ENCODE data around the gene MGAT4A. TPM values are rescaled to one million over a fixed set of nuclear protein-coding genes. Genes with fewer than 3 reads are reported as not detected.

The MGAT4A gene
- total and polyA plus RNA-seq, 2 of the 13 experiments (the other 11 are each of a cell fraction or from before 2014, with no cell fraction given), result 47.2 to 90.9 TPM

DNA sequence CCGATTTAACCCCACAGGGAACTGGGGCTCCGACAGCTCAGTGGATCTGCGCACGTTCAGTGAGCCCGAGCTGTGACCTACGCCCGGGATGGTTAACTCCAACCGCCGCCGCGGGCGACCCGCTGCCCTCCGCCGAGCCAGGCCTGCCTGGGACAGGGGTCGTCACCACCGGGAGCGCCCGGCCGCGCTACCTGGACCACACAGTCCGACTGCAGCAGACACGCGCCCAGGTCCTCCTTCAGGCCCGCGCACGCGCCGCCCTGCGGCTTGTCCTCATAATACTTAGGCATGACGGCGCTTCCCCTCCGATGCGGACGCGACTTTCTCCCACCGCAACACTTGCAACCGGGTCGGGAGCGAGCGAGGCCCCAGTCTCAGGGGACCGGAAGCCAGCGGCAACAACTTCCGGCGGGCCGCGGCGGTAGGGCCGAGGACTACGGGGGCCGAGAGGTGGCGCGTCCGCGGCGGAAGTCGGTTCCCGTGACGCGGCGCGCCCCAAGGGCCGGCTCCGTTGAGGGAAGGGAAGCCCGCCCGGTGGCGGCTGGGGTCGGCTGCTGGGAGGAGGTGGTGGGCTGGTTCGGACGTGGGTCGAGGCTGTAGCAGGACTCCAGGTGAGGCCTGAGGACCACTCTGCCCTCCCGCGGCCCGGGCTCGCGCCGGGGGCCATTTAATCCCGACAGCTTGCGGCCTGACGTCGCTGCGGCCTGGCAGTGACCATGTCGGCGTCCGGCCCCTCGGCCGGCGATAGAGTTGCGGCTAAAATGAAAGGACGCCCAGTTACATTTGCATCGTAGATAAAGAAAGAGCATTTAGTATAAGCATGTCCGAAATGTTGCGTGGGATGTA is 122.6 kb downstream of the MGAT4A start, which contains the start of the genes COA5 and UNC50 (continued):
- TF ChIP-seq ADNP (CRISPR knock-in tag; IDR thresholded peaks at IDR 0.05) (no peak), ZSCAN12 (CRISPR knock-in tag; IDR thresholded peaks at IDR 0.05) (peak; percentile 87; the same call in 1 of the 2 replicates), ZNF367 (CRISPR knock-in tag; IDR thresholded peaks at IDR 0.05; ENCODE audit: borderline replicate concordance) (peak; percentile 69; the same call in 1 of the 2 replicates), ZNF350 (CRISPR knock-in tag; IDR thresholded peaks at IDR 0.05; ENCODE audit: borderline replicate concordance, low read depth) (peak; percentile 98), NR0B2 (CRISPR knock-in tag; IDR thresholded peaks at IDR 0.05) (peak; percentile 76; the same call in 1 of the 2 replicates), ZNF225 (CRISPR knock-in tag; IDR thresholded peaks at IDR 0.05) (peak; percentile 97), ZFP91 (CRISPR knock-in tag; IDR thresholded peaks at IDR 0.05; ENCODE audit: borderline replicate concordance) (peak; percentile 97), ETS1 (CRISPR knock-in tag; IDR thresholded peaks at IDR 0.05) (peak; percentile 68; the same call in 1 of the 2 replicates), ELF3 (CRISPR knock-in tag; IDR thresholded peaks at IDR 0.05) (peak; percentile 87), SRF (IDR thresholded peaks at IDR 0.05; ENCODE audit: low read depth, low read length) (no peak), ZHX2 (IDR thresholded peaks at IDR 0.05; ENCODE audit: low read depth) (peak; percentile 76), ZHX2 (CRISPR knock-in tag; IDR thresholded peaks at IDR 0.05; ENCODE audit: borderline replicate concordance) (peak; percentile 80)
- TF ChIP-seq, protein P1, sequence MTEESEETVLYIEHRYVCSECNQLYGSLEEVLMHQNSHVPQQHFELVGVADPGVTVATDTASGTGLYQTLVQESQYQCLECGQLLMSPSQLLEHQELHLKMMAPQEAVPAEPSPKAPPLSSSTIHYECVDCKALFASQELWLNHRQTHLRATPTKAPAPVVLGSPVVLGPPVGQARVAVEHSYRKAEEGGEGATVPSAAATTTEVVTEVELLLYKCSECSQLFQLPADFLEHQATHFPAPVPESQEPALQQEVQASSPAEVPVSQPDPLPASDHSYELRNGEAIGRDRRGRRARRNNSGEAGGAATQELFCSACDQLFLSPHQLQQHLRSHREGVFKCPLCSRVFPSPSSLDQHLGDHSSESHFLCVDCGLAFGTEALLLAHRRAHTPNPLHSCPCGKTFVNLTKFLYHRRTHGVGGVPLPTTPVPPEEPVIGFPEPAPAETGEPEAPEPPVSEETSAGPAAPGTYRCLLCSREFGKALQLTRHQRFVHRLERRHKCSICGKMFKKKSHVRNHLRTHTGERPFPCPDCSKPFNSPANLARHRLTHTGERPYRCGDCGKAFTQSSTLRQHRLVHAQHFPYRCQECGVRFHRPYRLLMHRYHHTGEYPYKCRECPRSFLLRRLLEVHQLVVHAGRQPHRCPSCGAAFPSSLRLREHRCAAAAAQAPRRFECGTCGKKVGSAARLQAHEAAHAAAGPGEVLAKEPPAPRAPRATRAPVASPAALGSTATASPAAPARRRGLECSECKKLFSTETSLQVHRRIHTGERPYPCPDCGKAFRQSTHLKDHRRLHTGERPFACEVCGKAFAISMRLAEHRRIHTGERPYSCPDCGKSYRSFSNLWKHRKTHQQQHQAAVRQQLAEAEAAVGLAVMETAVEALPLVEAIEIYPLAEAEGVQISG (CRISPR knock-in tag; IDR thresholded peaks at IDR 0.05), result peak; percentile 96
- TF ChIP-seq, protein P2, sequence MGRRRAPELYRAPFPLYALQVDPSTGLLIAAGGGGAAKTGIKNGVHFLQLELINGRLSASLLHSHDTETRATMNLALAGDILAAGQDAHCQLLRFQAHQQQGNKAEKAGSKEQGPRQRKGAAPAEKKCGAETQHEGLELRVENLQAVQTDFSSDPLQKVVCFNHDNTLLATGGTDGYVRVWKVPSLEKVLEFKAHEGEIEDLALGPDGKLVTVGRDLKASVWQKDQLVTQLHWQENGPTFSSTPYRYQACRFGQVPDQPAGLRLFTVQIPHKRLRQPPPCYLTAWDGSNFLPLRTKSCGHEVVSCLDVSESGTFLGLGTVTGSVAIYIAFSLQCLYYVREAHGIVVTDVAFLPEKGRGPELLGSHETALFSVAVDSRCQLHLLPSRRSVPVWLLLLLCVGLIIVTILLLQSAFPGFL (CRISPR knock-in tag; IDR thresholded peaks at IDR 0.05), result peak; percentile 84; the same call in 1 of the 2 replicates
